GM19455 (cell line): ENCODE data around the gene SLF1.
"Not testable (repeated sequence)": the region's sequence is repeated elsewhere in the genome, so short reads cannot be mapped to it uniquely, and the experiment has no call there.

Experiments used
- ATAC-seq: cut with Tn5 transposase; IDR thresholded peaks from one replicate; pipeline ENCODE4 v1.9.1; 2021; ENCODE audit not compliant: unreplicated experiment

Gene SLF1

DNA sequence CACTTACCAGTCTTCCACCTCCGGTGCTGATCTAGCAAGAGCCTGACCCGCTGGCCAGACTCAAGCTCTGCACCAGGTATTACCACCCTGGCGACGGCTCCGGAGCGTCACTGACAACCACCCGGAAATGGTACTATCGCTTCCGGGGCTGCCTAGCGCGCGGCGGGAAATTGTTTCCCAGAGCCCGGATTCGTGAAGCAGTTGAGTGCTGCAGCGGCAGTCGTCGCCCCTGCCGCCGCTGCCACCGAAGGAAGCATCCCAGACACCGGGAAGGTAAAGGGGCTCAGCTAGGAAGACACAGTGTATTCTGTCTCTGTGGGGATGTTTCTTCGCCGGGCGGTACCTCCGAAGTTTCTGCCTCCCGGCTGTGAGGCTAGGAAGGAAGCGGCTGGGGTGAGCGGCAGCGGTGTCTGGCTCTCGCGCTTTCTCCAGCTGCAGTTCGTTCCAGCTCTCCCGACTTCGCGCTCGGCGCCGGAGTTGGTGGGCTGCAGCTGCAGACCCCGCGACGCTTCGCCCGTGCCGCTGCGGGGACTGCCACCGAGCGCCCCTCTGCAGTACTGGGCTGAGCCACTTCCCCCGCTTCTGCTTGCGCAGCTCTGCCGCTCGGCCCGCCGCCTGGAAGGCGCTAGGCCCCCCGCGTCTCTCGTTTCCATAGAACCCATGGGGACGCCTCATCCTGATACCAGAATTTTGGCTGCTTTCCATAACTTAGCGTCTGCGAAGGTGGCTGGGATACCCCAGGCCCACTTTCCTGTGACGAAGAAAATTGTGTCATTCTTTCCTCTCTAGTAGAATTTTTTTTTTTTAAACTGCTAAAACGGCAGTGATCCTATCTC is at the start of gene SLF1, which contains the start of gene KIAA0825:
Gene SLF1, plus strand, starts transcription at position 177 of the 836 bp plus-strand sequence. CDS start 10,142 bp downstream, outside the sequence.
Gene KIAA0825, minus strand, starts transcription at position 112 of the 836 bp plus-strand sequence. CDS start 81,478 bp downstream, outside the sequence.
- peak; percentile 98 for ATAC-seq

DNA sequence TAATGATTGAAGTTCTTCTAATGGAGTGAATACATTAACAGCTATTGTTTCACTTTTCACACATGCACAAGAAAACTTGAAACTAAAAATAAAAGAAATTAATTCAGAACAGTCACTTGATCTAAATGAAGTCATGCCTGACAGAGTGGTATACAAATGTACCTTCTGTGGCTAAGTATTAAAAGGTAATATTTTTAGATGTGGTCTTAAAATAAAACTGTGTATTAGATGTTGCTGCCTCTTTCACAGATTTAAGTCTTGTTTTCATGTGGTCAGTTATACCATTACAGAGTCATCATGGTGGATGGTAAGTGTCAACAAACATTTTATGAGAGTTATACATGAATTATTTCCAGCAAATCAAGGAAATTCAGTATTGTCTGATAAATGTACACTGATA is 47.1 kb upstream of the SLF1 start:
- no peak for ATAC-seq

DNA sequence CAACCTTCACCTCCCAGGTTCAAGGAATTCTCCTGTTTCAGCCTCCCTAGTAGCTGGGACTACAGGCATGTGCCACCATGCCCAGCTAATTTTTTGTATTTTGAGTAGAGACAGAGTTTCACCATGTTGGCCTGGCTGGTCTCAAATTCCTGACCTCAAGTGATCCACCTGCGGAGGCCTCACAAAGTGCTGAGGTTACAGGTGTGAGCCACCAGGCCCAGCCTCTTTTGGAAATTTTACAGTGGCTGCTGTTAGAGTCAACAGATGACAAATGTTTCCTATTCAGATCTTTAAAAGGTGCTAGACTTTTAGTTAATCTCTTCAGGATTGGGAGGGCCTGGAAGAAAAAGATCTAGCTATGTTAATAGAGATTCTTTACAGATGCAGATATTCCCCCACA is 45.1 kb upstream of the SLF1 start:
- not testable (repeated sequence) for ATAC-seq

DNA sequence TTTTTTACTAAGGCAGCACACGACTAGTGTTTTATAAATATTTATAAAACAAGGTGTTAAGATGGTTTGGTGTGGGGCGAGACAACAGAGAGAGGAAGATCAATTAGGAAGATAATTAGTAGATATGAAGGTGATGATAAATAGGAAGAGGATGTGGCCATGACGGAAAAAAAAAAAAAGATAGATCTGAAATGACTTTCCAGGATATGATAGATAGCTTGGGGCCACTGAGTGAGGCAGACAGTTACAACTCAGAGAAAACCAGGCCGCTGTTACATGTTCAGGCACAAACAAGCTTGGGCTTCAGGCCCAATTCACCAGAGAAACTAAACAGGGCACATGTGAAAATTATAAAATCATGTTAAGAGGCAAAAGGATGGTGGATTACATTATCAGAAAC is 43.3 kb upstream of the SLF1 start:
- no peak for ATAC-seq

DNA sequence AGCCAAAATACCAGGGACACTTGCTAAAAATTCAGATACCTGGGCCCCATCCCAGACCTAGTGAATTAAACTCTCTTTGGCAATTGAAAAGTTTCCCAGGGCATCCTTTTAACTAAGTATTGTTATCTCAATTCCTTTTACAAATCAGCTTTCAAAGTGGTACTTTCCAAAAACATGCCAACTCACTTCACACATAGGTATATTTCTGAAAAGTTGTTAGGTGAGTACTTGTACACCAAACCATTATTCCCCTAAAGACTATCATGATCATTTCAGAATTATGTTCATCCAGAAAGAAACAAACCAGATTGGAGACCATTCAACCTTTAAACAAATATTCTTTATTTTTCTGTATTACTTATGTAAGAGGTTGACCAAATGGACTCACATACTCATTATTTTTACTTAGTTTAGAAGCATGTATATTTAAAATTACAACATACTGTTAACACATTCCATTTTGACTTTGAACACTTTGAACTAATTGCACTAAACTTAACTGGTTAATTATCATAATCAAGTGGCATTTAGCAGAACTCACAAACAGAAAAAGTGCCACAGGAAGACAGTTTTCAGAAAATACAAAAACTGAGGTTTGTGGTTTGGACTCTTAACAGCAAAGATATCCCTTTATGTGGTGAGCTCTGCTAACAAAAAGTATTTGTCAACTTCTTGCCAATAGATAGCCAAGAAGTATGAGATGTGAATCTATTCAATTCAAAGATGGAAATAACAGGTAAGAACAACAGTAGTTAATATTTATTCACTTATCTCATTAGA is 40.8 kb upstream of the SLF1 start:
- peak; percentile 83 for ATAC-seq

DNA sequence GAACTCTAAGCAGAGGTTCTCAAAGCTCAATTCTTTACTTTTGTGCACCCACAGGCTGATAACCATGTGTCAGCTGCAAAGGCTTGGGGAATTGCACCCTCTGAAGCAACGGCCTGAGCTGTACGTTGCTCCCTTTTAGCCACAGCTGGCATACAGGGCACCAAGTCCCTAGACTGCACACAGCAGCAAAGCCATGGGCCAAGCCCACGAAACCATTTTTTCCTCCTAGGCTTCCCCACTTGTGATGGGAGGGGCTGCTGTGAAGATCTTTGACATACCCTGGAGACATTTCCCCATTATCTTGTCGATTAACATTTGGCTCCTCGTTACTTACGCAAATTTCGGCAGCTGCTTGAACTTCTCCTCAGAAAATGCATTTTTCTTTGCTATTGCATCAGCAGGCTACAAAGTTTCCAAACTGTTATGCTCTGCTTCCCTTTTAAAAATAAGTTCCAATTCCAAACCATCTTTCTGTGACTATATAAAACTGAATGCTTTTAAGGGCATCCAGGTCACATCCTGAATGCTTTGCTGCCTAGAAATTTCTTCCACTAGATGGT is 23.1 kb upstream of the SLF1 start:
- no peak for ATAC-seq

DNA sequence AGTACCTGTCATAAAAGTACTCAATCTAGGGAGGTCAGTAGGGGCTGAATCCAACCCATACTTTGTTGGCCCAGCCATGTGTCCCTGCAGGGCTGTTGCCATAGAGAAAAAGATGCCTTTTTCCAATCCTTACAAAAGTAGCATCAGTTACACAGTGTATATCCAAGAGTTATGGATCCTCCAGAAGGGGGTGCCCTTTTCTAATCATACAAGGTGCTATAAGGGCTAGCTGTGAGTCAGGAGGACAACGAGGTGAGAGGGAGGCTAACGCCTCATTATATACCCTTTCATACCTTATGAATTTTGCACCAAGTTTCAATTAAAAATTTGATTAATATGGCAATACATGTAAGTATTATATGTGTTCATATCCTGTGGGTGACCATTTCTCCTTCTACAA is 4.9 kb upstream of the SLF1 start:
- no peak for ATAC-seq

DNA sequence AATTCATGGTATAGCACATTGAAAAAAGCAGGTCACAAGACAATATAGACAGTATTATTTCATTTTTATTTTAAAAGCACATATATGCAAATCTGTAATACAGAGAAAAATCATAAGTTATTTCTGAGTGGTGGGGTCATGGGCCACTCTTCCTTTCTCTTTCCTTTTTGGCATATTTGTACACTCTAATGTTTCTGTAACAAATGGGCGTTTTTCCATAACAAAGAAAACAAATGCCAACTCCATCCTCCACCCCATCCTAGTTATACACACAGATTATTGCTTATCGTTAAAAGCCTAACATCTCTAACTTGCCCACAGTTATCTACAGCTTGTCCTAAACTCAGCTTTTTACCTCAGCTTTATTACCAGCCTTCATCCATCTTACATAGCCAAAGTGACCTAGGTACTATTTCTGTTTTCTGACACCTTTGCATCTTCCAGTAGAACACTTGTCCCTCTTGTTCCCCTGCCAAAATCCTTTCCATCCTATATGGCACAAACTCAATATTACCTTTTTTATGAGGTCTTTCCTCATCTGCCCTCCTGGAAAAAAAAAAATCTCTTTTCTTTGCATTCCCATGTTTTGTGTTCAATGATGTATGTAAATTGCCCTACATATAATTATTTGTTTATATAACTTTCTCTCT is 4.2 kb upstream of the SLF1 start:
- no peak for ATAC-seq

DNA sequence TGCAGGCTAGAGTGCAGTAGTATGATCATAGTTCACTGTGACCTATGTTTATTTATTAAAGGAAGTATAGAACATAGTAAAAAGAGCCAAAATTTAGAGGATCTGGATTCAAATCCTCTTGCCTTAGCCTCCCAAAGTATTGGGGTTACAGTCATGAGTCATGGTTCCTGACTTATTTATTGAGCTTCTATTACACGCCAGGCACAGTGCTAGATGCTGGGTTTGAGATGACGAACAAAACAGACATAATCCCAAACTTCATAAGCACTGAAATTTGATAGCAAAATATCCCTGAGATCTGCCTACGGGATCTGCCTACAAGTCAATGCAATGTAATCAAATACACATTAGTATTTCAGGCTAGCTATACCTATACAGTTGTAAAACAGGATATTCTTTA is 2.6 kb upstream of the SLF1 start:
- no peak for ATAC-seq

DNA sequence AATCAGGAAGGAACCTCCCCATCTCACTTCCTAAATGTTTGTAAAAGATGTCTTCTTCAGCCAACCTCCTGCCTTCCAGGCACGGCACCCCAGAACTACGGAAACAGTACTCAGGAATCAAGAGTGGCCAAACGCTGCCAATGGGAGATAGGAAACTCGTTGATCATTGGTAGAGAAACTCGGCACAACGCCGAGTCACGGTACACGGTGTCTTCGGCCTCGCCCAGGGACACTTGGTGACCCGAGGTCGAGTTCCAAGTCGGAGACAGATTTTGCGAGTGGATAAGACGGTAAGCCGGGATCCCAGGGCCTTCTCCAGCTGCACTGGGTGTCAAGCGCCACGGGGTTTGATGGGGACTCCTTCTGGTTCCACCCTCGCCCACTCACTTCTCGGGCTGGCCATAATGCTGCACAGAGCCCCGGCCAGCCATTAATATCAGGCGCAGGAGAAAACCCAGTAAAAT is 408 bp upstream of the SLF1 start:
- peak; percentile 32 for ATAC-seq

DNA sequence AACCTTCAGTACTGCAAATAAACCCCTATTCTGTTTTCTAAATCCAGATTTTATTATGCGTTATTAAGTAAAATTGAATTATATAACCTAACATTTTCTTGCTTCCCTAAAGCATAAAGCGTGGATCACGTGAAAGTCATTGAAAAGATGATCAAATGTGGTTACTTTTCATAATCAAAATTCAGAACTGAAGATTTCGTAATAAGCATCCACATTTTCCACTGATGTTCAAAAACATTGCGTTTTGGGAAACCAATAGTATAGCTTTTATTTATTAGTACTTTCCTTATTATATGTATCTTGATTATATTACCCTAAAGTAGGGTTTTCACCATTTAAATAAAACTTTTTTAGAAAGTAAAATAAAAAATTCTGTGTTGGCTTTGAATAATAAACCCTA is 1.8 kb downstream of the SLF1 start:
- ATAC-seq = no peak

DNA sequence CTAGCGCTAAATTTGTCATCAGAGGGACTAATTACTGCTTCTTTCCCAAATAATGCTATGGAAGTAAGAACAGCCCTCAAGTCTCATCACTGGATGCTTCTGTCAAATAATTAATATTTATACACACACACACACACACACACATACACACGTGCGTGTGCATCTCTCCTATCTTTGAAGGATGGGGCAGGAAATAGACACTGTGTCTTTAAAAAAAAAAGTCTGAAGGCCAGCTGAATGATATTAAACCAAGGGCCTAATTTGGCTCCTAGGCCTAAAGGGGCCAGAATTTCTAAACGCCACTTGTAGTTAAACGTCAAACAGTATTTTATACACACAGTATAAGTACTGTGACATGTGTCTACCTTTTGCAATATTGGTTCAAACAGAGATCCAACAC is 3.3 kb downstream of the SLF1 start:
- ATAC-seq = no peak

DNA sequence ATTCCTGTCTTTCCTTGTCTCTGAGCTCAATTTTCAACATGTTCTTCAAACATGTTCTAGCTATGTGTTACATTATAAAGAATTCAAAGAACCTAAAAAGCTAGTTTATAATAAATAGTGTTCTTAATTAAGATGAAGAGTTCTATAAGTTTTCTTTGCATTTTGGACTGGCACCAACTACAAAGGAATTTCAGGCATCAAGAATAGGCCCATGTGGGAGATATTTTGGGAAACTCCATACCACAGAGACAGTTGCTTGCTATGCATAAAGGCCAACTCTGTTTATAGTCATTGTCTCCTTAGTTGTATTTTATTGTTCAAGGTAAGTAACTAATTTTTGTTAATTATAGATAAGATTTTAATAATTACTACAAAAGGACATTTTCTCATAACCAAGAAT is 4.5 kb downstream of the SLF1 start:
- ATAC-seq = no peak

DNA sequence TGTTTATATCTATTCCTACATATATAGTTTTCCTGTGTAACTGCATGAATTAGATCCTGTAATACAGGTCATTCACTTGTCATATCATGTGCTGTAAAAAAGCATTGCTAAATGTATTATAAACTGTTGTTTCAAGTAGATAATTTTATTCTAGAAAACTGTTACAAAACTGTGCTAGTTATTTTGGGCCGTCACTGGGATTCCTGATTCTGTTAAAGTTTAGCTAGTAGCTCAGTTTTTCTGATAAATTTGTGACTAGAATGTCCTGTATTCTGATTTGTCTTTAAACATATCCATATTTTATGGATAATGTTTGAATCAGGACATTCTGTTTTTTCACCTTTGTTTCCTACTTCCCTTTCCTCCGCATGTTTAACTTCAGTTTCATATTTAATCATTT is 5.4 kb downstream of the SLF1 start:
- no peak for ATAC-seq

DNA sequence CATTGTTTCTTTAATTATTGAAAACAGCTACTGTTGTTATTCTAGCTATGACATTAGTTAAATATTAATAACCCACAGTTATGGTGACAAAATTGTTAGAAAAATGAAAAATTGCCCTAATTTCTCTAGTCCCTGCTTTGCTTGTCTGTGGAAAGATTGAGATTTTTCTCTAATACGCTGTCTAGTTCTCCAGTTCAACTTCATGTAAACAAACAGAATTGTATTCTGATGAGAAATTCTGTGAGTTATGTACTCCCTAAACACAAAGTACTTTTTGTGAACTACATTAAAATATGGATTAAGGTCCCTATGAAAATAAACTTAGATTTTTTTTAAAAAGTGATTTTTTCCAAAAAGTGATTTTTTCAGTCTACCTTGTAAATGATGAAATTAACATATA is 8.7 kb downstream of the SLF1 start:
- no peak for ATAC-seq

DNA sequence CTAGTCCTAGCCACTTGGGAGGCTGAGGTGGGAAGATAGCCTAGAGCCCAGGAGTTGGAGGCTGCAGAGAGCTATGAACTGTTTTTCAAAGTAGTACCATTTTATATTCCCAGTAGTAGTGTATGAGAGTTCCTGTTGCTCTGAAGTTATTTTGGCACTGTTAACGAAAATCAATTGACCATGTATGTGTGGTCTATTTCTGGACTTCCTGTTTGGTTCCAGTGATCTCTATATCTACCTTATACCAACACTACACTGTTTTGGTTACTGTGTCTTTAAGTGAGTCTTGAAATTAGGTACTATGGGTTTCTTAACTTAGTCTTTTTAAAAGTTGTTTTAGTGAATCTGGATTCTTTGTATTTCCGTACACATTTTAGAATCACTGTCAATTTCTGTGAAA is 13.6 kb downstream of the SLF1 start:
- peak; percentile 86 for ATAC-seq

DNA sequence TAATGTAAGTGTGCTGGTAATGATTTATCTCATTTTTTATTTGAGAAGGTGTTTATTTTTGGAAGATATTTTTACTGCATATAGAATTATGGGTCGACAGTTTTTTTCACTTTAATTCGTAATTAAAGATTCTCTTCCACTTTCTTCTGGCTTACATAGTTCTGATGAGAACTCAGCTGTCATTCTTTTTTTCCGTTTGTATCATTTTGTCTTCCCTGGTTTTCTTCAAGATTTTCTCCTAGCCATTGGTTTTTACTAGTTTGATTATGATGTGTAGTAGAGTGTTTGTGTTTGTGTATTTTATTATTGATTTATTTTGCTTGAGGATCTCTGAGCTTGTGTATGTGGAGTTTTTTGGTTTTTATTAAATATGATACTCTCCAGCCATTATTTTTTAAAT is 21.7 kb downstream of the SLF1 start:
- ATAC-seq = no peak

DNA sequence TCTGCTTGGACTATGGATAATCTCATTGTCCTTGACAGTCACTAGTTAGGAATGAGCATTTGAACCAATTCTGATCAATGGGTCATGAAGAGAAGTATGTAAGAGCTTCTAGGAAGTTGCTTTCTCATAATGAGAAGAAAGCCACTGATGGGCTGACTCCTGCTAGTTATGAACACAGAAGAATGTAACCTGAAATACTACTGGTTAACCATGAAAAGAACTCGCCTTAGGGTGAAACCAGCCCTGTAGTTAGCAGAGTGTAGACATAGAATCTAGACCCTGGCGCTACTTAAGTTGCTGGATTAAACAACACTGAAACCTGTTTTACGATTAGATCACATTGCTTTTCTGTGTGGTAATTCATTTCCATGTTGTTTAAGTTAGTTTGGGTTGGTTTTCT is 26.6 kb downstream of the SLF1 start:
- no peak for ATAC-seq

DNA sequence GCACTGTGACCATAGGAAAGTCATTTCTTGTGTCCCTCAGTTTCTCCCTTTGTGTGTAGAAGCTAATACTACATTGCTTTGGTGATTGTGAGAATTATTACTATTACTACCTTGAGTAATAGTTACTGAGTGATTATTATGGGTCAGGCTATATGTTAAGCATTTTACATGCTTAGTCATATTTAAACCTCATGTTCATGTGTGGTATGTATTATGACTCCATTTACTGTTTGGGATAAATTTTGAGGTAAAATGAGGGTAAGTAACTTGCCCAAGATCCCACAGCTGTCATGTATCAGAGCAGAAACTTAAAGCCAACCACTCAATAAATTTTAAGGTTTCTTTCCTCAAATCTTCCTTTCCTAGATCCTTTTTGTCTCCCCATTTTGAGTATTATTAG is 28.3 kb downstream of the SLF1 start:
- ATAC-seq = no peak

DNA sequence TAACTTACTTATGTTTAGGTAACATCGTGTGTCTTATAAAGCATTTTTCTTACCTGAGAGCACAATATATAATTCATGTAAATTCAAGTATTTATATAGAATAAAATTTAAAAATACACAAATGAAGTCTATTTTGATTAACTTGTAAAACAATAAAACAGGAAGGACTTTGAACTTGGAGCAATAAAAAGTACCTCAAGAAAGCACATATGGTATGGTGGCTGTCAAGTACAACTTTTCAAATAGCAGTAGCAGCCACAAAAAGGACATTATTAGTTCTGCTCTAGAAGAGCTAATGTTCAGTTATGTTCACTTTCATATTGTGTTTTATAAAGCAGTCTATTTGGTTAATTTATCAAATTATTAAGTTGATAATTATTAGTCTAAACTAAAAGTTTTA is 31.4 kb downstream of the SLF1 start:
- ATAC-seq = no peak

DNA sequence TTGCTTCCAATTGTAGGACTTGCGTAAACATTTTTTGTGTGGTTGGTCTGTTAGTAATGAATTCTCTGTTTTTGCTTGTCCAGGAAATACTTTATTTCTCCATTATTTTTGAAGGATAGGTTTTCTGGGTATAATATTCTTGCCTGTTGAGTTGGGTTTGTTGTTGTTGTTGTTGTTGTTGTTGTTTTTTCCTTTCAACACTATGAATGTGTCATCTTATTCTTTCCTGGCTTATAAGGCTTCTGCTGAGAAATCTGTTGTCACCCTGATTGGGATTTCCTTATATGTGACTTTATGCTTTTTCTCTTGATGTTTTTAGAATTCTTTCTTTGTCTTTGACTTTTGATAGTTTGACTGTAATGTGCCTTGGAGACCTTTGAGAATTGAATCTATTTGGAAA is 39.8 kb downstream of the SLF1 start:
- ATAC-seq = no peak
